Colon (tissue), 2 donors: ENCODE data around the gene SCAMP1.
"Not testable (repeated sequence)": the region's sequence is repeated elsewhere in the genome, so short reads cannot be mapped to it uniquely, and the experiment has no call there.

Source experiments
- FAIRE-seq: peaks from 2 replicates; lab custom pipeline; 2012; peaks lifted over from hg19 to GRCh38; lab: Jason Lieb, UNC
- donor health status: control.
- donor health status: control.

The SCAMP1 gene

GRCh38 chr5:78429332-78429980, 69.0 kb downstream of the SCAMP1 start:
- FAIRE-seq, result no peak

GRCh38 chr5:78430866-78431265, 70.4 kb downstream of the SCAMP1 start:
- FAIRE-seq, result no peak

GRCh38 chr5:78433972-78434371, 73.6 kb downstream of the SCAMP1 start:
- FAIRE-seq, result no peak

GRCh38 chr5:78447775-78448424, 87.5 kb downstream of the SCAMP1 start:
- no peak for FAIRE-seq

- FAIRE-seq, result no peak
Measured at GRCh38 chr5:78449103-78449502, 88.7 kb downstream of the SCAMP1 start.

- FAIRE-seq, result not testable (repeated sequence)
Measured at GRCh38 chr5:78457507-78457906, 97.1 kb downstream of the SCAMP1 start.

- FAIRE-seq, result no peak
Measured at GRCh38 chr5:78458843-78459242, 98.4 kb downstream of the SCAMP1 start.

- FAIRE-seq, result peak; percentile 36
Measured at GRCh38 chr5:78467140-78467539, 106.7 kb downstream of the SCAMP1 start.

GRCh38 chr5:78467752-78468357, 107.4 kb downstream of the SCAMP1 start:
- FAIRE-seq, result no peak

GRCh38 chr5:78471896-78472295, 111.5 kb downstream of the SCAMP1 start:
- no peak for FAIRE-seq

- no peak for FAIRE-seq
Measured at GRCh38 chr5:78472469-78473106, 112.2 kb downstream of the SCAMP1 start.

GRCh38 chr5:78473751-78474150, 113.3 kb downstream of the SCAMP1 start:
- no peak for FAIRE-seq

GRCh38 chr5:78475370-78475769, 115.0 kb downstream of the SCAMP1 start:
- no peak for FAIRE-seq

GRCh38 chr5:78476795-78477194, 116.4 kb downstream of the SCAMP1 start:
- no peak for FAIRE-seq

GRCh38 chr5:78482948-78483347, 122.5 kb downstream of the SCAMP1 start:
- FAIRE-seq, result no peak

- no peak for FAIRE-seq
Measured at GRCh38 chr5:78483809-78484521, 123.5 kb downstream of the SCAMP1 start.

GRCh38 chr5:78486218-78486617, 125.8 kb downstream of the SCAMP1 start:
- FAIRE-seq, result no peak

- no peak for FAIRE-seq
Measured at GRCh38 chr5:78487846-78488245, 127.4 kb downstream of the SCAMP1 start.

GRCh38 chr5:78490709-78491485, 130.5 kb downstream of the SCAMP1 start:
- no peak for FAIRE-seq

- FAIRE-seq, result no peak
Measured at GRCh38 chr5:78492224-78492623, 131.8 kb downstream of the SCAMP1 start.

- FAIRE-seq, result no peak
Measured at GRCh38 chr5:78492650-78493049, 132.2 kb downstream of the SCAMP1 start.

GRCh38 chr5:78495800-78496199, 135.4 kb downstream of the SCAMP1 start:
- no peak for FAIRE-seq
